ENCODE measurements around the gene PYY.

PYY gene

DNA sequence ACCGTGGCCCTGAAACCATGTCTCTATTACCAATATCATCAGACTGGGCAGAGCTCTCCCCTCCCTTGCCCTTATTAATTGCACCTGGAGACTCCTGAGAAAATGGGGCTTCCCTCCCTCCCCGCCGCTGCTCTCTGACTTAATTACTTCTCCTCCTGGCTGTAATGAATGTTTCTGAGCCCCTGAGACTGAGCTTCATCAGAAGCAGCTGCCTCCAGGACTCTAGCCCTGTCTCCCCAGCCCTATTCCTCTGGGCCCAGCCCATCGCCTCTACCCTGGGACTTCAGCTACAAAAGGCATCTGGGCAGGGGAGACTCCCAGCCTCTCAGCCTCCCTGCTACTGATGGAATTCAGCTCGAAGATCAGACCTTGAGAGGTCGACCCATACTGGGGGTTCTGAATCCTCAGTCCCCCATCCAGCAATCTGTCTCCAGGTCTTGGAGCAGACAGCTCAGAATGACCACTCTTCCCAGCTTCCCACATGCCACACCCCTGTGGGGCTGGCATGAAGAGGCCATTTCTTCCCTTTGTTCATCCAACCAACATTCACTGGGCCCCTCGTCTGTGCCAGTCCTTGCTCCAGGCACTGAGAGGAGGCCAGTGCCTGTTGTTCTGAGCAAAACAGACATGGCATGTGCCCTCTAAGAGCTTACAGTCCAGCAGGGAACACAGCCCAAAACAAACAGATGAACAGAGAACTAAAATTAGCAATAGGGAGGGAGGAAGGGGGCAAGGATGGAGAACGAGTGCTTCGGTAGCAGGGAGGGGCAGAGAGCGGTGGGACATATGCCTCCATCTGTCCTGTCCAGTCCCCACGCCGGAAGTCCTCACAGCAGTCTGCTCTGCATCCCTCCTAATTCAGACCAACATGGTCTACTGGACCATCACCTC is 33.6 kb upstream of the PYY start:
- no peak overlapping the region for H3K23ac ChIP-seq (ENCODE audit: low read length in 2 of 2)
- no peak overlapping the region for H4K91ac ChIP-seq (ENCODE audit: low read length)
- no peaks in the 10 kb centered on the region for H3K36me3 ChIP-seq (ENCODE audit: control insufficient read depth in 1 of 2, insufficient read depth in 2 of 2, low read depth in 1 of 2, low read length in 2 of 2)
- H3K4me3 ChIP-seq (ENCODE audit: insufficient read depth in 1 of 2, low read depth in 1 of 2, low read length in 2 of 2) = no peak overlapping the region
- H3K18ac ChIP-seq (ENCODE audit: low read depth in 1 of 2, low read length in 2 of 2) = no peak overlapping the region
- no peak overlapping the region for H3K14ac ChIP-seq (ENCODE audit: low read length in 2 of 2)
- H3K9me3 ChIP-seq (ENCODE audit: control insufficient read depth, low read length) = no peaks in the 10 kb centered on the region
- H3K4ac ChIP-seq (ENCODE audit: low read depth in 1 of 2, low read length in 2 of 2) = no peak overlapping the region
- no peak overlapping the region for H2BK12ac ChIP-seq (ENCODE audit: low read length in 2 of 2)
- no peak for DNase-seq
- H3K27me3 ChIP-seq (ENCODE audit: control insufficient read depth in 1 of 2, insufficient read depth in 1 of 2, low read length in 2 of 2) = peaks cover 33 to 36% of the 10 kb centered on the region in 2 experiments
- no peak overlapping the region for H2AFZ ChIP-seq (ENCODE audit: low read depth, low read length)
- peaks cover 12% of the 10 kb centered on the region for H3K4me1 ChIP-seq (ENCODE audit: control insufficient read depth, insufficient read depth, low read depth, low read length)
- 78% methylated on average over 12 of the region's 12 CpGs for WGBS
- no peak overlapping the region for H2BK120ac ChIP-seq (ENCODE audit: low read depth, low read length)
- no peak overlapping the region for H2BK5ac ChIP-seq (ENCODE audit: low read depth, low read length, poor library complexity, severe bottlenecking)
- no peak overlapping the region for H2AK5ac ChIP-seq (ENCODE audit: low read length, severe bottlenecking)
- no peaks in the 10 kb centered on the region for H3K79me1 ChIP-seq (replicated peaks; ENCODE audit: low read length, poor library complexity, severe bottlenecking)
- no peak overlapping the region for H3K27ac ChIP-seq (ENCODE audit: low read length, poor library complexity, severe bottlenecking)
- no peak overlapping the region for H2BK15ac ChIP-seq (ENCODE audit: low read depth, poor library complexity, severe bottlenecking)
- no peak overlapping the region for H3K4me2 ChIP-seq (ENCODE audit: low read length, poor library complexity, severe bottlenecking)
- no peak overlapping the region for H3K9ac ChIP-seq (ENCODE audit: low read length)
- H4K8ac ChIP-seq (ENCODE audit: low read length) = no peak overlapping the region

DNA sequence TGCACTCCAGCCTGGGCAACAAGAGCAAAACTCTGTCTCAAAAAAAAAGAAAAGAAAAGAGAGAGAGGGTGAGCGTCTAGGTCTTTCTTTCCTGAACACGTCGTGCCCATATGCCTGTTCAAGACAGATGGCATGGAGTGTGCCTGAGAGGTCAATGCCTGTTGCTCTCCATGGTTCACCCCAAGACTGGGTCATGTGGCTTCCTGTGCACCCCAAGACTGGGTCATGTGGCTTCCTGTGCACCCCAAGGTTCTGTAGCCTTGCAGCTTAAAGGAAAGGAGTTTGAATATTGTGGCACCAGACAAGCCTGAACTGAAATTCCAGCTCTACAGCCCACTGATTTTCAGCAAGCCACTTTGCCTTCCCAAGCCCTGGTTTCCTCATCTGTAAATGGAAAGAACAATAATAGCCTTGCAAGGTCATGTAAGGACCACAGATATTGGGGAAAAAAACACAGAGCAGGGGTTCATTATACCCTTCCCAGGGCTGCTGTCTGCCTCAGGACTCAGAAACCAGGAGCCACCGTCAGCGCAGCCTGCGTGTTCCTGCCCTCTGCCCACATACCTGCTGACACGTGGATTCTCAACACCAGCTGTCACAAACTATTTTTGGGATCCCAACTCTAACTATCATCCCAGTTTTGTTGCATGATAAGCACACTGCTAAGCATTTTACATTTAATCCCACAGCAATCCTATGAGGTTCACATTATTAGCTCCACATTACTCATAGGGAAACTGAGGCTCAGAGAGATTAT is 32.7 kb upstream of the PYY start:
- H3K9me3 ChIP-seq (ENCODE audit: control insufficient read depth, low read length) = no peaks in the 10 kb centered on the region
- H2BK5ac ChIP-seq (ENCODE audit: low read depth, low read length, poor library complexity, severe bottlenecking) = no peak overlapping the region
- no peak overlapping the region for H2BK15ac ChIP-seq (ENCODE audit: low read depth, poor library complexity, severe bottlenecking)
- no peaks in the 10 kb centered on the region for H3K79me1 ChIP-seq (replicated peaks; ENCODE audit: low read length, poor library complexity, severe bottlenecking)
- no peak overlapping the region for H3K4ac ChIP-seq (ENCODE audit: low read depth in 1 of 2, low read length in 2 of 2)
- H3K4me2 ChIP-seq (ENCODE audit: low read length, poor library complexity, severe bottlenecking) = no peak overlapping the region
- no peak overlapping the region for H3K27ac ChIP-seq (ENCODE audit: low read length, poor library complexity, severe bottlenecking)
- peaks cover 12% of the 10 kb centered on the region for H3K4me1 ChIP-seq (ENCODE audit: control insufficient read depth, insufficient read depth, low read depth, low read length)
- no peak overlapping the region for H3K9ac ChIP-seq (ENCODE audit: low read length)
- no peak overlapping the region for H3K14ac ChIP-seq (ENCODE audit: low read length in 2 of 2)
- H3K36me3 ChIP-seq (ENCODE audit: control insufficient read depth in 1 of 2, insufficient read depth in 2 of 2, low read depth in 1 of 2, low read length in 2 of 2) = no peaks in the 10 kb centered on the region
- peaks cover 38 to 43% of the 10 kb centered on the region in 2 experiments for H3K27me3 ChIP-seq (ENCODE audit: control insufficient read depth in 1 of 2, insufficient read depth in 1 of 2, low read length in 2 of 2)
- DNase-seq = no peak
- H2AFZ ChIP-seq (ENCODE audit: low read depth, low read length) = no peak overlapping the region
- H3K23ac ChIP-seq (ENCODE audit: low read length in 2 of 2) = no peak overlapping the region
- H4K8ac ChIP-seq (ENCODE audit: low read length) = no peak overlapping the region
- H2AK5ac ChIP-seq (ENCODE audit: low read length, severe bottlenecking) = no peak overlapping the region
- no peak overlapping the region for H4K91ac ChIP-seq (ENCODE audit: low read length)
- H2BK120ac ChIP-seq (ENCODE audit: low read depth, low read length) = no peak overlapping the region
- H3K4me3 ChIP-seq (ENCODE audit: insufficient read depth in 1 of 2, low read depth in 1 of 2, low read length in 2 of 2) = no peak overlapping the region
- no peak overlapping the region for H3K18ac ChIP-seq (ENCODE audit: low read depth in 1 of 2, low read length in 2 of 2)
- WGBS = 95% methylated on average over 7 of the region's 7 CpGs
- no peak overlapping the region for H2BK12ac ChIP-seq (ENCODE audit: low read length in 2 of 2)

- no peaks in the 10 kb centered on the region for H3K9me3 ChIP-seq (ENCODE audit: control insufficient read depth, low read length)
- WGBS = 40% methylated on average over 8 of the region's 8 CpGs
These were observed 30.8 kb upstream of the PYY start for GRCh38 chr17:43984521-43984920.

More at GRCh38 chr17:43984521-43984920, 30.8 kb upstream of the PYY start:
- Histone ChIP-seq H3K79me1 (replicated peaks; ENCODE audit: low read length, poor library complexity, severe bottlenecking) (no peaks in the 10 kb centered on the region), H3K4me2 (ENCODE audit: low read length, poor library complexity, severe bottlenecking) (peak overlapping the region; percentile 97), H3K9ac (ENCODE audit: low read length) (peak overlapping the region; percentile 71), H4K8ac (ENCODE audit: low read length) (no peak overlapping the region), H3K27ac (ENCODE audit: low read length, poor library complexity, severe bottlenecking) (no peak overlapping the region), H3K36me3 (ENCODE audit: control insufficient read depth in 1 of 2, insufficient read depth in 2 of 2, low read depth in 1 of 2, low read length in 2 of 2) (no peaks in the 10 kb centered on the region), H3K27me3 (ENCODE audit: control insufficient read depth in 1 of 2, insufficient read depth in 1 of 2, low read length in 2 of 2) (peaks cover 43 to 45% of the 10 kb centered on the region in 2 experiments), H4K91ac (ENCODE audit: low read length) (no peak overlapping the region), H3K4me1 (ENCODE audit: control insufficient read depth, insufficient read depth, low read depth, low read length) (peaks cover 12% of the 10 kb centered on the region), H3K14ac (ENCODE audit: low read length in 2 of 2) (no peak overlapping the region), H3K23ac (ENCODE audit: low read length in 2 of 2) (no peak overlapping the region), H2BK5ac (ENCODE audit: low read depth, low read length, poor library complexity, severe bottlenecking) (no peak overlapping the region), H2BK120ac (ENCODE audit: low read depth, low read length) (no peak overlapping the region), H2BK15ac (ENCODE audit: low read depth, poor library complexity, severe bottlenecking) (no peak overlapping the region), H3K4me3 (ENCODE audit: insufficient read depth in 1 of 2, low read depth in 1 of 2, low read length in 2 of 2) (peak overlapping the region in 1 of 2 experiments; percentile 70), H2BK12ac (ENCODE audit: low read length in 2 of 2) (no peak overlapping the region), H3K4ac (ENCODE audit: low read depth in 1 of 2, low read length in 2 of 2) (no peak overlapping the region), H2AK5ac (ENCODE audit: low read length, severe bottlenecking) (no peak overlapping the region), H2AFZ (ENCODE audit: low read depth, low read length) (peak overlapping the region; percentile 37), H3K18ac (ENCODE audit: low read depth in 1 of 2, low read length in 2 of 2) (no peak overlapping the region)
- no peak for DNase-seq
